CD4-positive, alpha-beta T cell treated with Interleukin-2 at 100 ng/mL for 4 hours (primary cell): Measurements from ENCODE around the gene CCSER2.
"Not testable (repeated sequence)": the region's sequence is repeated elsewhere in the genome, so short reads cannot be mapped to it uniquely, and the experiment has no call there.

ENCODE experiments used
- DNase-seq: peaks from one replicate; pipeline ENCODE4 v3.0.0-alpha.2; 2020; ENCODE audit warnings: low spot score

The CCSER2 gene, protein sequence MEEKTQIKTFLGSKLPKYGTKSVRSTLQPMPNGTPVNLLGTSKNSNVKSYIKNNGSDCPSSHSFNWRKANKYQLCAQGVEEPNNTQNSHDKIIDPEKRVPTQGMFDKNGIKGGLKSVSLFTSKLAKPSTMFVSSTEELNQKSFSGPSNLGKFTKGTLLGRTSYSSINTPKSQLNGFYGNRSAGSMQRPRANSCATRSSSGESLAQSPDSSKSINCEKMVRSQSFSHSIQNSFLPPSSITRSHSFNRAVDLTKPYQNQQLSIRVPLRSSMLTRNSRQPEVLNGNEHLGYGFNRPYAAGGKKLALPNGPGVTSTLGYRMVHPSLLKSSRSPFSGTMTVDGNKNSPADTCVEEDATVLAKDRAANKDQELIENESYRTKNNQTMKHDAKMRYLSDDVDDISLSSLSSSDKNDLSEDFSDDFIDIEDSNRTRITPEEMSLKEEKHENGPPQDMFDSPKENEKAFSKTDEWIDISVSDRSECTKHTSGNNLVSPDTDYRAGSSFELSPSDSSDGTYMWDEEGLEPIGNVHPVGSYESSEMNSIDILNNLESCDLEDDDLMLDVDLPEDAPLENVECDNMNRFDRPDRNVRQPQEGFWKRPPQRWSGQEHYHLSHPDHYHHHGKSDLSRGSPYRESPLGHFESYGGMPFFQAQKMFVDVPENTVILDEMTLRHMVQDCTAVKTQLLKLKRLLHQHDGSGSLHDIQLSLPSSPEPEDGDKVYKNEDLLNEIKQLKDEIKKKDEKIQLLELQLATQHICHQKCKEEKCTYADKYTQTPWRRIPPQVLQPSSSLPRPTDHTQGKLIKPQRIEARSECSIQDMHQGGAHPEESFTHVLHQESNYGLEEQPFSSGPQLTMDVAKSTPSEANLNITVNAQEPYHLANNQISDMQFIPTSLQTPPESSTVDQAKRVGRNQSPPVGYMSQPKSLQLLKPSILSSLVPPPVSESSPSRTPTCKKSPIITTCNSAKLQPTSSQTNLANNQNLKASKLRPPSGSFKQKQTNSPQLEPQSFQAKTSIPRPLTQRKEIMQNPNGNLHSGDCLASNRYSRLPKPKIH

DNA sequence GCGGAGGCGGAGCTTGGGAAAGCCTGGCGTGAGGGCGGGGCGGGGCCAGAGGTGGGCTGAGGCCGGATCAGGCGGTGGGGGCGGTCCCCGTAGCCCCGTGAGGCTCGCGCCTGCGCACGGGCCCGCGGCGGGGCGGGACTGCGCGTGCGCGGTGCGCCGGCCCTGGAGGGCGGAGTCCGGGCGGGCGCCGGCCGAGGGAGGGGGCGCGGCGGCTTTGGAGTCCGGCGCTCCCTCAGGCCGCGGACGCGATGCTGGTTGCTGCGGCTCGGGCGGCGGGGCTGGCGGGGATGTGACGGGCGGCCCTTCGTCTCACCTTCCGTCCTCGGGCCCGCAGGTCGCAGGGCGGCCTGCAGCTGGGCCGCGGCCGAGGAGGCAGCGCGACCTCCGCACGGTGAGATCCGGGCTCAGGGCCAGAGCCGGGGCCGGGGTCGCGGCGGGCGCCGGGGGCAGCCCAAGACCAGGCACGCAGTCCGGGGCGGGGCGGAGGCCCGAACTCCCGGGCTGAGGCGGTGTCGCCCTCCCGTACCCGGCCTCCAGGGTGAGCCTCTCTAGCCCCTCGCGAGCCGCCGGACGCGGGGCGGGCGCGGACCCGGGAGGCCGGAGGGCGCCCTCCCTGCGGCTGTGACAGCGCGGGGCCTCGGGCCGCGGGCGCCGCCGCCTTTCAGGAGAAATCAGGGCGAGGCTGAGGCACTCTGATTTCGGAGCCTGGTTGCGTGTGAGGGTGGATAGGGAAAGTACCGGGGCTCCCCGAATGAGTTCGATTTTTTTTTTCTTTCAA lies at the start of gene CCSER2:
Gene CCSER2 (plus strand): TSS at position 172 of the 778 bp plus-strand sequence. CDS start 42,464 bp downstream, outside the sequence.
- DNase-seq = peak; percentile 90

DNA sequence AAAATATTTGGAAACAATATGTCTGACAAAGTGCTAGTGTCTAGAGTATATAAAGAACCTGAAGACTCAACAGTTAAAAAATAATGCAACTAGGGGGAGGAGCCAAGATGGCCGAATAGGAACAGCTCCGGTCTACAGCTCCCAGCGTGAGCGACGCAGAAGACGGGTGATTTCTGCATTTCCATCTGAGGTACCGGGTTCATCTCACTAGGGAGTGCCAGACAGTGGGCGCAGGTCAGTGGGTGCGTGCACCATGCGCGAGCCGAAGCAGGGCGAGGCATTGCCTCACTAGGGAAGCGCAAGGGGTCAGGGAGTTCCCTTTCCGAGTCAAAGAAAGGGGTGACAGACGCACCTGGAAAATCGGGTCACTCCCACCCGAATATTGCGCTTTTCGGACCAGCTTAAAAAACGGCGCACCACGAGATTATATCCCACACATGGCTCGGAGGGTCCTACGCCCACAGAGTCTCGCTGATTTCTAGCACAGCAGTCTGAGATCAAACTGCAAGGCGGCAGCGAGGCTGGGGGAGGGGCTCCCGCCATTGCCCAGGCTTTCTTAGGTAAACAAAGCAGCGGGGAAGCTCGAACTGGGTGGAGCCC lies 48.4 kb upstream of the CCSER2 start:
- not testable (repeated sequence) for DNase-seq

DNA sequence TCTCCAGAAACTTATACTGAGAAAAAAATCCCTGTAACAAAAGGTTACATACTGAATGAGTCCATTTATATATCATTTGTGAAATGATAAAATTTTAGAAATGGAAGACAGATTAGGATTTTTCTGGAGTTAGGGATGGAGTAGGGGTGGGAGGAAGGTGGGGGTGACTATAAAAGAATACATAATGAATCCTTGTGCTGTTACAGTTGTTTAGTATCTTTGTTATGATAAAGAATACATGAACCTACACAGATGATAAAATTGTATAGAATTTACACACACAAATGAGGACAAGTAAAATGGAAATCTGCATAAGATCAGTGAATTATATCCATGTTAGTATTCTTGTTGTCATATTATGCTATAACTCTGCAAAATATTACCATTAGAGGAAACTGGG lies 41.7 kb upstream of the CCSER2 start:
- no peak for DNase-seq

DNA sequence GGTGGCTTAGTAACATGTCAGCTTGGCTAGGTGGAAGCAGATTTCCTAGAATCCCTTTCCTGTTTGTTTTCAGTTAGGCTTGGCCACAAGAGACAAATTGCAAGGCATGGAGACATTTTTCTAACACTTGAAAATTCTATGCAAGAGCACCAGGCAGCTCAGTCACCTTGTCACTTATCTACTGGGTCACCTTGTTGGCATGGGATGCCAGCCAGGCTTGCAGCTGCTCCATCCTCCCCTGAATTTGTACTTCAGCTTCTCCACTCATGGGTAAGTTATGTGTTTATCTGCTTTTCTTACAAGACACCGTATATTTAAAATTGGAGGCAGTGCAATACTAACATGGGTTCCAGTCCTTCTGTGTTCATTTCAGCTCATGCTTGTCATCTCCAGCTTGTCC lies 40.2 kb upstream of the CCSER2 start:
- no peak for DNase-seq

DNA sequence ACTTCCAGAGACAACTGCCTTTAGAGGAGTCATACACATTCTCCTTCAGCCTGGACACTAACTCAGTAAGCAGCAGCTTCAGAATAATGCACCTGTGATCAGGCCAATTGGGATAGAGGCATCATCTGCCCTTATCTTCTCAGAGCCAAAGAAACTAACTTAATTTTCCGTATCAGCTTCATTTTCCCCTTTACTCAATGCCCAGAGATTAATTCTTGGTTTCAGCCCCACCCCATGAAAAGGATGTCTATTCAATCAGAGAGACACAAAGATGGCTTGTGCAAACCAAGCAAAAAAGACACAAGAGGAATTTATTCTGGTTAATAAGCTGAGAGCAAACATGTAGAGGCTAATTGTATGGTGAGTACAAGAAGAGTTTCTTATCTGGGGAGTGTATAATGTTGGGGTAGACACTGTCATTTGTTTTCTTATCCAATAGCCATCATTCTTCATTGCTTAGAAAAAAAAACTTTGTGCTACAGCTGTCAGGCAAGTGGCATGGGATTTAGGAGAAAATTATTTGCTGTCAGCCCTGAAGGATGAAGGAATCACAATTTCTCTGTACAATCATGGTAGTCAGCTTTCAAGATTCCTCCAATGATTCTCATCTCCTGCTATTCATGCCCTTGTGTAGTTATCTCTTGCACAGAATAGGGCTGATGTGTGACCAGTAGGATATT lies 38.7 kb upstream of the CCSER2 start:
- no peak for DNase-seq

DNA sequence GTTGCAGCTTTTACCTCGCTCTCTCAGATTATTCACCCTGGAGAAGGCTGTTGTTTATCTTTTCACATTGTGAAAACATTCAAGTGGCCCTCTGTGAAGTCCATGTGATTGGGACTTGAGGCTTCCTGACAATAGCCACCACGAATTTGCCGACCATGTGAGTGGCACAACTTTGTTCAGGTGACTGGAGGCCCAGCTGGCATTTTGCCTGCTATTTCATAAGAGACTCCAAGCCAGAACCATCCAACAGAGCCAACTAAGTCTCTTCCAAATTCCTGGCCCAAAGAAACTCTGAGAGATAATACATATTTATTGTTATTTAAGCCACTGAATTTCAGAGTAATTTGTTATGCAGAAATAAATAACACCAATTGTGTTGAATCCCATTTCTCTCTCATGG lies 38.2 kb upstream of the CCSER2 start:
- no peak for DNase-seq

DNA sequence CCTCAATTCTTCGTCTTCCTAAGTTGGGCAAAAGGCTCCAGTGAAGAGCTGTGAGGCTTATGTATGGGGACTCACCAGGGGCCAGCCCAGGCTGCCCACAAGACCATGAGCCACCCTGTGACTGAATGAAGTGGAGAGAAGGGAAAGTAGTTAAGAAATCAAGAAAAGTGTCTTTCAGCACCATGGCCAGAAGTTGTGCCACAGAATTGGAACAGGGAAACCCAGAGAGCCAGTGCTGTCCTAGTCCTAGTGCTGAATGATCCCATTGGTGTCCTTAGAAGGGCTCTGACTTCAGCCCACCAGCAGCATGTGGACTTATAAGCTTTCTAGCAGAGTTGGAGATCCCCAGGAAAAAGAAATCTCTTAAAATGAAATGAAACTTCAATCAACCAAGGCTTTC lies 37.0 kb upstream of the CCSER2 start:
- no peak for DNase-seq

DNA sequence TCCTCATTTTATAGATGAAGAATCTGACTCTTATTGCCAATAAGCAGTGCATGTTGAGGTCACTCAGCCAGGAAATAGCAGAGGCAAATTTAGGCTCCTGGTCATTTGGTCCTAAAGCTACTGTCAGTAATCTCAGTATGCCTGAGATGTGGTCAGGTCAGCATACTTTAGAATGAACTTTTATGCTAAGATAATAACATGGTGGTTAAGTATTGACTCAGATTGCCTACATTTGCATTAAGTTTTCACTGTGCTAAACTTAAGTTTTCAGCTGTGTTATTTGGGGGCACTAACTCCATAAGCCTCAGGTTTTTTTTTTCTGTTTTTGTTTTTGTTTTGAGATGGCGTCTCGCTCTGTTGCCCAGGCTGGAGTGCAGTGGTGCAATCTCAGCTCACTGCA lies 35.9 kb upstream of the CCSER2 start:
- DNase-seq = no peak

DNA sequence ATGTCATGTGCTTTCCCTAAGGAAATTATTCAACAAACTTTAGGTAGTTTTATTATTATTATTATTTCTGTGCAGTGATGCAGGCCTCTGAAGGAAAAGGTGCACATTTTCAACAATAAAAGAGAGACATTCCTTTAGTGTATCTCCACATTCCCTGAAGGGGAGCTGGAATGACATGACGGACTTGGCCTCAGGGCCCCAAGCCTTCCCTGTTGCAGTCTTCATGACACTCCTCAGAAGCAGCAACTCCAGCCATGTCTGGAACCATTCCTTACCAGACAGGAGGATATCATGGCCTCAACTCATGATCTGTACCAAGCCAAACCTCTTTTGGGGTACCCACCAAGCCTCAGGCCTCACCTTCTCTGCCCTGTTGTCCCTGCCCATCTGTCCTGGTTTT lies 35.2 kb upstream of the CCSER2 start:
- no peak for DNase-seq

DNA sequence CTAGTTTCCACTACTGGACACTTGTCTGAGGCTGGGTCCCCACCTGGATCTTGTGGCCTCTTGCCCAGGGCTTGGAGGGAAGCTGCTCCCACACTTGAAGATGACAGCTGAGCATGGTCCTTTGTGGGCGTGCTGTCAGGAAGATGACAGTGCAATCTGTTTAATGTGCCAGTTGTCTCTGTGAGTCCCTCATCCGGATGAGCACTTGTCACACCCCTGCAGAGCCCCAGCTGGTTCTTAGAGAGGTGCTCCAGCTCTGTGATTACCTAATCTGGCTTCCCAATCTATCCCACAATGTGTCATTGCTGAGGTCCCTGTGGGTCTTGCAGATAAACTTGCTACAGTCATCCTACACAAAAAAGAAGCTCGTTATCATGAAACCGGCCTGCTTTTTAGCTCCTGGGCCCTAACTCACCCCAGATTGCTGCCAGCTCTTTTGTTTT lies 34.8 kb upstream of the CCSER2 start:
- no peak for DNase-seq

DNA sequence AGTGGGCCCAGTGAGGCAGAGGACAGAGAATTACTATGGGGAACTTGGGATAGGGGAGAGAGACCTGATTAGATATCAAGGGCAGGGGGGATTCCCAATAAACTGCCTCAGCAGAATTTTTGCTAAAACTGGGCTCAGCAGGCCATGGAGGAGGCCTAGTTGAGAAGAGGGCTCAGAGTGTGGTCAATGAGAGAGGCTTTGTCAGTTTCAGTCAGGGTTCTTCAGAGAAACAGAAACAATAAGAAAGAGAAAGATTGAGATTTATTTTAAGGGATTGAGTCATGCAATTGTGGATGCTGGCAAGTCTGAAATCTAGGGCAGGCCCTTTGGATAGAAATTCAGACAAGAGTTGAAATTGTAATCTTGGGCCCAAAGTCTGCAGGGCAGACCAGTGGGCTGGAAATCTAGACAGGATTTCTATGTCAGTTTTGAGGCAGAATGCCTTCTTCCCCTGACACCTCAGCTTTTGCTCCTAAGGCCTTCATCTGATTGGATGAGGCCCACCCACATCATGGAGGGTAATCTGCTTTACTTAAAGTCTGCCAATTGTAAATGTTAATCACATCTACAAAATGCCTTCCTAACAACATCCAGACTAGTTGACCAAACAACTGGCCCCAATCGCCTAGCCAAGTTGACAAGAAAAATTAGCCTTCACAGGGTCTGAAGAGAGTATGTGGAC lies 33.5 kb upstream of the CCSER2 start:
- DNase-seq = no peak

DNA sequence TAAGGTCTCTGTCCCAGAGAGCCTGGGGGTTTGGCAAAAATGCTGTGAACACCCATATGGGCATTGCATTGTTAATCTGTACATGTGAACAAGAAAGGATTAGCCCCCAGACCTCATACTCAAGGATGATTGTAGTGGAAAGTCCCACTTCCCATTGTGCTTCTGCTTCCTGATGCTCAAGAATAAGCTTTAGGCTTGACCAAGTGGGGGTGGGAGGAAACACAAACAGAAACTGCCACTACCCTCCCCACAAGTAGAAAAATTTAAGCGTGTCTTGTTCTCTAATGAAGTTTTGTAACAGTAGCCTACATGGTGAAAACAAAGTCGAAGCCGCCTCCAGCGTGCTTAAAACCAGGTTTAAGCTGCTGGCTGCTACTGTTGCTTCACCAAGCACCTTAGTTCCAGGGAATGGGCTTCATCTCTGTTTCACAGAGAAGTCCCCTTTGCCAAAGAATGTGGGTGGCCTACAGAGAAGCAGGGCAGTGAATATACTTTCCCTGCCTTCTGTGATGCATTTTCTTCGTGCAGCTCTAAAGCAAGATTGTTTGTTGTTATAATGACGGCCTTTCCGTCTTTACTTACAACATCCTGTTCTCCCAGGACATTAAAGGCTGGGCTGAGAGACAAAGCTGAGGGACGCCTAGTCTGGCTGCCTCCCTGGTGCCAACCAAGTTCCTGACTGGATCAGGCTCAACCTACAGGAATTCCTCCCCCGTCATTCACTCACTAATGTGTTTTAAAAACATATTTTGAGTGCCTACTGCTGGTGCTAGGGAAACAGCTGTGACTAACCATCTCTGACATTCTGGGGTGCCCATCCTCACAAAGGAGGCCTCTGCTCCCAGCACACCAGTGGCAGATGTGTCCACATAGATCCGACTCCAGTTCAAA lies 32.1 kb upstream of the CCSER2 start:
- DNase-seq = no peak

DNA sequence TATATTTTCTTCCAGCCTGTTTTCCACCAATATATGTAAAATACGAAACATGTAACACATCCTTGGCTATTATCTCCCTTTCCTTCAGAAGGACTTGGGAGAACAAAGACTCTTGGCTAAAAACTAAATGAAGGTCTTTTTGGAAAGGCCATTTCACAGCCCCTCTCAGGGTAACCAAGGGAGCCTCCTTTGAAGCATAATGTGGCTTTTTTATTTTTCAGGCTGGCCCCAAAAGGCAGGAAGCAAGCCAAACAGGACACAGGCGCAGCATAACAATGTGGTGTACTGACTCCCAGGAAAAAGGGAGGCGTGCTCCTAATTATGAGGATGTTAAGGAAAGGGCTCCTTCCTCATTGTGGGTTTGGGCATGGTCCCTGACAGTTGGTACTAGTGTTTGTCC lies 30.3 kb upstream of the CCSER2 start:
- no peak for DNase-seq

DNA sequence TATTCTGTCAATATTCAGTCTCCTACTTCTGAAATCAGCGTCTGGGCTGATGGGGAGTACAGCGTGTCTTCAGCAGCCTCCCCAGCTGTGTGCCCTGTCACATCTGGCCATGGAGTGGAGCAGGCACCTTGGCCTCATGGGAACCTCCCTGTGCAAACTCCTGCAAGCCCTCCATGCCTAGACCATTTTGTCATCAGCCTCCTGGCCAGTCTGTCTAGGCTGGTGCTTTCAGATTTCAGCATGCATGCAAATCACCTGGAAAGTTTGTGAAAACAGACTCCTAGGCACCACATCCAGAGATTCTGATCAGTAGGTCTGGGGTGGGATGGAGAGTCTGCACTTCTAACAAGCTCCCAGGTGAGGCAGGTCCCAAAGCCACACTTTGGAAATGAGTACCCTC lies 26.2 kb upstream of the CCSER2 start:
- no peak for DNase-seq

DNA sequence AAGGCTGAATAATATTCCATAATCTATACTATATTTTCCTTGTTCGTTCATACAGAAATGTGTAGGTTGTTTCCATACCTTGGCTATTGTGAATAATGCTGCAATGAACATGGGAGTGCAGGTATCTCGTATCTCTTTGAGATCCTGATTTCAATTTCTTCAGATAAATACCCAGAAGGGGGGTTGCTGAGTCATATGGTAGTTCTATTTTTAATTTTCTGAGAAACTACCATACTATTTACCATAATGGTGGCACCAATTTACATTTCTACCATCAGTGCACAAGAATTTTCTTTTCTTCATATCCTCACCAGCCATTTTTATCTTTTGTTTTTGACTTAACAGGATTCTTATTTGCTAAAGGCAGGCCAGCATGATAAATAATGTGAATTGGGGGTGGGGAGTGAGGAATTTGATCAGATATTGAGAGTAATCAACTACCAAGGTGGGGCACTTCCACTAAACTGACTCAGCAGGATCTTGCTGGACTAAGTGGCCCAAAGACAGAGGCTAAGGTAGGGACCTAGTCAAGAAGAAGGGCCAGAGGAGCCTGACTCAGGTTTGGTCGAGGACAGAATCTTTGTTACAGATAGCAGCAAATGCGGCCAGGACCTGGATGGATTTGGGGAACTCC lies 21.5 kb upstream of the CCSER2 start:
- no peak for DNase-seq

DNA sequence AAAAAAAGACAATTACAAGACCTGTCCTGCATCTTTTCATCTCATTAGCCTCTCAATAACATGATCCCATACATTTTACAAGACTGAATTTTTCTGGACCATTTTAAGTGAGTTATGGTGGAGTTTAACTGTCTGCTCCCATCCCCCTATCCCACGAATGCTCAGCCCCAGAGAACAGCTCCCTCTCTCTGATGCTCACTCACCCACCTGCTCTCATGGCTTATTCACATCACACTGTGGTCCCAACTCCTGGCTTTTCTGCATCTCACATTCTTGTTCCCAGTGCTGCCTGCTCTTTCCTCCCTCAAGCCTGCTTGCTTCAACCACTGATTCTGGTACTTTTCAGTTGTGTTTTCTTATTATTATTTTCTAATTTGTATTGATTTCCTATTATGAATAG lies 20.4 kb upstream of the CCSER2 start:
- no peak for DNase-seq

DNA sequence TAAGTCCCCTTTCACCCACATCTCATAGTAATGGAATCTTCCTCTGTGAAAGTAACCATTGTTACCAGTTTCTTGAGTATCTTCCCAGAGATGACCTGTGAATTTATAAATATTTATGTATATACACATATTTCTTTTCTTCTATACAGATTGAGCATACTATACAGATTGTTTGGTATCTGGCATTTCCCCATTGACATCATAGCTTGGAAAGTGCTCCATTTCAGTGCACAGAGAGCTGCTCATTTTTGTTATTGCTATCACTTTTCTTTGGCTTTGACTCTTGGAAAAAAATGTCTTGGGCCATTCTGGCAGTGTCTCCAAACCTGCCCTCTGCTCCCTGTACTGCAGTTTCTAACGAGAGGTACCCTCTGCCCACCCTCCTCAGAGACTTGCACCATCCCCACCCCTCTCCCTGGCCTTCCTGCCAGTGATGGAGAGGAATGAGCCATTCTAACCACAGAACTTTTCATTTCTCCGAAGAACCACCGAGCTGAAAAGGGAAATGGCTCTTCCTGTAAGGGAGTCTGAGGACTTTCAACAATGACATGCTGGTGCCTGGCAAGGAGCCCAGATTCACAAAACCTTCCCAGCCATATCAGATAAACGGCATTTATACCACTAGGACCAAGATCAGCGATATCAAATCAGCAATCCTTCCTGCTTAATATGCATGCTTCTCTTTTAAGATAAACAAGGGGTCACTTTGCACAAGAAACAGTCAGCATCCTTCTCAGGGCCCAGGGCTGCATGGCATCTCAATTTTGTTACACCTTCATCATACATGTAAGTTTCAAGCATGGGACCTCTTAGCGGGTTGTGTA lies 19.7 kb upstream of the CCSER2 start:
- peak; percentile 58 for DNase-seq

DNA sequence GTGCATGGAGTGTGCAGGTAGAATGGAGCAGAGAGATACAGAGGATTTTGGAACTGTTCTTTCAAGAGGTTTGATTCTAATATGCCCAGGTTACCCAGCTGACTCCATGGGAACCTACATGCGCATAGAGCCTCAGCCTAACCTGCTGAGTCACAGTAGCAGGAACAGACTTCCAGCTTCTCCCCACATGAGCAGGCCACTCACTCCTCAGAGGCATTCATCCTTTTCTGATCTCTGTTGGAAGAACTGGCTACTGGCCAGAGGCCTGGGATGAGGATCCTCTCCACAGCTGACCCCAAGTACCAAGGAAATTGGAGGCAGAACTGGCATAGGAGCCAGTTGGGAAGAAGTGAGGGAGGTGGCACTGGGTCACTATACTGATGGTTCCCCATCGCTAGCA lies 17.9 kb upstream of the CCSER2 start:
- no peak for DNase-seq
